ENCODE results near the gene PPM1L.

GRCh38 chr3:160842021-160843005 is 86.3 kb downstream of the PPM1L start:
- TF ChIP-seq CTCF (IDR thresholded peaks at IDR 0.05; ENCODE audit: low read length) (no peak), EZH2 (IDR thresholded peaks at IDR 0.05; ENCODE audit: borderline replicate concordance, low read length) (no peak)
